22Rv1 (cell line): Measurements from ENCODE around the gene HOXC13.

Experiments
- CTCF ChIP-seq: fragments of 450-650 bp; IDR thresholded peaks from 2 replicates; pipeline ENCODE4 v1.5.1; 2017; ENCODE audit warnings: mild to moderate bottlenecking
- ZFX ChIP-seq: fragments of 450-650 bp; IDR thresholded peaks from 2 replicates; pipeline ENCODE4 v1.6.1; 2017; ENCODE audit warnings: antibody characterized with exemption, borderline replicate concordance

- TF ChIP-seq CTCF: no peak
- TF ChIP-seq ZFX: no peak
Observed at GRCh38 chr12:53890081-53890480, 48.5 kb upstream of the HOXC13 start.
